ENCODE data around the gene DCLK2.
A peak's percentile ranks its signal among the peaks of the same experiment; 100 is the strongest.

The DCLK2 gene

GRCh38 chr4:150070464-150071170 lies 7.6 kb upstream of the DCLK2 start (continued):
- TF ChIP-seq ZBTB49 (tag by site-specific recombination; IDR thresholded peaks at IDR 0.05; ENCODE audit: low read depth) (no peak), ZNF211 (tag by site-specific recombination; IDR thresholded peaks at IDR 0.05; ENCODE audit: low read depth) (no peak), ZNF660 (tag by site-specific recombination; IDR thresholded peaks at IDR 0.05) (no peak), PRDM6 (tag by site-specific recombination; IDR thresholded peaks at IDR 0.05) (peak; percentile 69), ZNF354C (tag by site-specific recombination; IDR thresholded peaks at IDR 0.05; ENCODE audit: borderline replicate concordance, low read depth) (no peak), ZBTB44 (tag by site-specific recombination; IDR thresholded peaks at IDR 0.05) (no peak), ZFP41 (tag by site-specific recombination; IDR thresholded peaks at IDR 0.05; ENCODE audit: borderline replicate concordance) (no peak), ZEB2 (tag by site-specific recombination; IDR thresholded peaks at IDR 0.05) (no peak), ZNF473 (tag by site-specific recombination; IDR thresholded peaks at IDR 0.05) (no peak), ZNF26 (tag by site-specific recombination; IDR thresholded peaks at IDR 0.05) (no peak), ZBTB1 (tag by site-specific recombination; IDR thresholded peaks at IDR 0.05) (no peak), ZXDB (tag by site-specific recombination; IDR thresholded peaks at IDR 0.05) (0 out of 2 replicates have a peak, but pooled peaks have one; percentile 14)

- CTCF ChIA-PET, result no interaction called here
- no peak overlapping the region for H3K4me3 ChIP-seq (ENCODE audit: low read depth, low read length)
- H3K27ac ChIP-seq (ENCODE audit: extremely low read depth, low read depth, low read length), result no peak overlapping the region
- peaks cover 10% of the 10 kb centered on the region for H3K4me1 ChIP-seq (ENCODE audit: control insufficient read depth, insufficient read depth, low read length)
- no peaks in the 10 kb centered on the region for H3K36me3 ChIP-seq (ENCODE audit: control insufficient read depth in 2 of 2, insufficient read depth in 1 of 2, low read length in 2 of 2)
- no peaks in the 10 kb centered on the region for H3K9me3 ChIP-seq (ENCODE audit: control insufficient read depth, insufficient read depth, low read depth, low read length)
- POLR2A ChIA-PET, result no interaction called here
- TF ChIP-seq ZNF335 (tag by site-specific recombination; conservative IDR thresholded peaks at IDR 0.05), result no peak
- TF ChIP-seq ZNF433 (tag by site-specific recombination; IDR thresholded peaks at IDR 0.05; ENCODE audit: low read depth), result no peak
- no peak for TF ChIP-seq GFI1B (tag by site-specific recombination; IDR thresholded peaks at IDR 0.05)
- TF ChIP-seq ZNF529 (tag by site-specific recombination; IDR thresholded peaks at IDR 0.05; ENCODE audit: insufficient replicate concordance), result no peak
- no peak for TF ChIP-seq ZNF629 (tag by site-specific recombination; IDR thresholded peaks at IDR 0.05)
- TF ChIP-seq ZNF266 (tag by site-specific recombination; IDR thresholded peaks at IDR 0.05; ENCODE audit: low read depth), result no peak
Observed at GRCh38 chr4:150072471-150072870, 5.8 kb upstream of the DCLK2 start.
